Keratinocyte (primary cell): ENCODE measurements around the gene SREBF1. TPM values are rescaled to one million over a fixed set of nuclear protein-coding genes. Genes with fewer than 3 reads are reported as not detected.

ENCODE experiments used
- DNase-seq: peaks from one replicate; pipeline ENCODE4 v3.0.0-alpha.2; 2011; ENCODE audit warnings: low read depth, missing footprints, low spot score
- FAIRE-seq: peaks from 2 replicates; lab custom pipeline; 2011; peaks lifted over from hg19 to GRCh38; lab: Jason Lieb, UNC
- H2AFZ ChIP-seq: 2 replicates; pipeline ENCODE4 v1.6.0; 2012; ENCODE audit warnings: low read length, control low read depth, inconsistent platforms; ENCODE audit not compliant: control insufficient read depth
- H3K27ac ChIP-seq: 2 replicates; pipeline ENCODE4 v1.5.1; 2011; ENCODE audit warnings: low read length; ENCODE audit not compliant: control insufficient read depth, insufficient read depth
- H3K27me3 ChIP-seq: 3 replicates; pipeline ENCODE4 v1.6.0; 2011; ENCODE audit warnings: low read length; ENCODE audit not compliant: control insufficient read depth, insufficient read depth; ENCODE audit errors: extremely low read depth
- H3K36me3 ChIP-seq, 2 experiments: 2 replicates in 1 of 2; 3 replicates in 1 of 2; pipeline ENCODE4 v1.5.1; 2011; ENCODE audit warnings: low read length in 2 of 2, mild to moderate bottlenecking in 1 of 2; ENCODE audit not compliant: control insufficient read depth in 2 of 2, insufficient read depth in 2 of 2; ENCODE audit errors: extremely low read depth in 1 of 2
- H3K4me1 ChIP-seq: 3 replicates; pipeline ENCODE4 v1.5.1; 2011; ENCODE audit warnings: low read length; ENCODE audit not compliant: control insufficient read depth, insufficient read depth; ENCODE audit errors: extremely low read depth
- H3K4me2 ChIP-seq: 3 replicates; pipeline ENCODE4 v1.6.0; 2011; ENCODE audit warnings: low read depth, low read length; ENCODE audit not compliant: control insufficient read depth, insufficient read depth; ENCODE audit errors: extremely low read depth
- H3K4me3 ChIP-seq, 3 experiments: fragments of 200-600 bp in 1 of 3; sonication (generic) in 1 of 3; 2 replicates in 2 of 3; 3 replicates in 1 of 3; pipeline ENCODE4 v1.5.1; 2011 to 2016; ENCODE audit warnings: low read length in 3 of 3, mild to moderate bottlenecking in 3 of 3, control low read depth in 2 of 3, inconsistent platforms in 1 of 3, low read depth in 1 of 3, mixed read lengths in 1 of 3, mixed run types in 1 of 3, moderate library complexity in 1 of 3; ENCODE audit not compliant: control insufficient read depth in 2 of 3, insufficient read depth in 2 of 3; ENCODE audit errors: extremely low read depth in 1 of 3
- H3K79me2 ChIP-seq: 2 replicates; pipeline ENCODE4 v1.6.0; 2012; ENCODE audit warnings: low read length; ENCODE audit not compliant: control insufficient read depth, insufficient read depth
- H3K9ac ChIP-seq: 3 replicates; pipeline ENCODE4 v1.6.0; 2011; ENCODE audit warnings: low read length; ENCODE audit not compliant: control insufficient read depth, insufficient read depth; ENCODE audit errors: extremely low read depth
- H3K9me1 ChIP-seq: 3 replicates; pipeline ENCODE4 v1.6.0; 2011; ENCODE audit warnings: low read length; ENCODE audit not compliant: control insufficient read depth, insufficient read depth; ENCODE audit errors: extremely low read depth
- H3K9me3 ChIP-seq: 2 replicates; pipeline ENCODE4 v1.5.1; 2012; ENCODE audit warnings: low read depth, low read length; ENCODE audit not compliant: control insufficient read depth
- H4K20me1 ChIP-seq: 3 replicates; pipeline ENCODE4 v1.6.0; 2011; ENCODE audit warnings: low read length; ENCODE audit not compliant: control insufficient read depth, insufficient read depth; ENCODE audit errors: extremely low read depth
- CTCF ChIP-seq, 3 experiments: IDR thresholded peaks in 1 of 3; conservative IDR thresholded peaks in 1 of 3; optimal IDR thresholded peaks in 1 of 3; 2 replicates in 2 of 3; 3 replicates in 1 of 3; pipeline versions ENCODE3 to v1.5.1; 2011; ENCODE audit warnings: low read length in 3 of 3, mild to moderate bottlenecking in 3 of 3, moderate library complexity in 2 of 3, control low read depth in 1 of 3, inconsistent platforms in 1 of 3; ENCODE audit not compliant: insufficient read depth in 2 of 3; ENCODE audit errors: extremely low read depth in 1 of 3
- EZH2 ChIP-seq: IDR thresholded peaks from one replicate; pipeline ENCODE4 v1.6.1; 2012; ENCODE audit warnings: inconsistent platforms, mild to moderate bottlenecking, low read length, moderate library complexity
- dilution Hi-C: fragments of 300-500 bp; cut with MboI; formaldehyde crosslinking; loops from one replicate; pipeline ENCODE4 v1.7.0; 2020; ENCODE audit warnings: low sequenced_read_pairs; ENCODE audit not compliant: extremely low pct_ligation_motif_present
- polyA plus RNA-seq, 5 experiments: library from polyadenylated mRNA; depleted of rRNA in 3 of 5; stranded (reverse) in 3 of 5; stranded (forward) in 1 of 5; unstranded in 1 of 5; fragments of >200 nt; gene quantifications; 1 replicate in 1 of 5; 2 replicates in 3 of 5; 3 replicates in 1 of 5; pipeline versions ENCODE4 v1.2.1 to v1.2.3, GENCODE V29; 2011 to 2012; ENCODE audit warnings: missing spikeins in 2 of 5, low read depth in 1 of 5, low replicate concordance in 1 of 5

Gene SREBF1
- polyA plus RNA-seq, 1 donor (not counting 4 experiments of a cell fraction or from before 2014, with no cell fraction given): 51.7 TPM

DNA sequence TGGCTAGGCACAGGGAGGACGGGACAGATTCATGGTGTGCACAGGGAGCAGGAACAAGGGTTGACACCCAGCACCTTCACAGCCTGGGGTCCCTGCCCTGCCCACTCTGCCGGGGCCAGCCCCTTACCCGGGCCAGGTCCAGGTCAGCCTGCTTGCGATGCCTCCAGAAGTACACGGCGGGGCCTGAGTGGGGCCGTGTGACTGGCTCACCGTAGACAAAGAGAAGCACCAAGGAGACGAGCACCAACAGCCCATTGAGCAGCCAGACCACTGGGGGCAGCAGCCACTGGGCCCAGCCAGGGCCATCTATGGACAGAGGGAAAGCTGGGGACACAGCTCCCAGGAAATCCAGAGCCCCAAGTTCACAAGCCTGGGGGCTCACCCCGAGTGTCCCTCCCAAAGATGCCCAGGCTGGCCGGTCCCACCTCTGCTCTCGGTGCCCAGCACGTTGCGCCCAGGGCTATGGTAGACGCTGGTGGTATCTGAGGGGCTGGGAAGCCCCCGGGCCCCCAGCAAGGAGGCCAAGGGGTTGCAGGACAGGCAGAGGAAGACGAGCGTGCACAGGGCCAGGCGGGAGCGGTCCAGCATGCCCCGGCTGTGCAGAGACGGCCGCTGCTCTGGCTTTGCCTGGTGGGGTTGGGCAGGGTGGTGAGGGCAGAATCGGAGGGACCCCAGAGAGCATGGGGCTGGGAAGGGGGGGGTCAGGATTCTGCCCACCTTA lies 19.8 kb downstream of the SREBF1 start:
- no peaks in the 10 kb centered on the region for H3K9me1 ChIP-seq
- H3K4me1 ChIP-seq: peaks cover 23% of the 10 kb centered on the region

DNA sequence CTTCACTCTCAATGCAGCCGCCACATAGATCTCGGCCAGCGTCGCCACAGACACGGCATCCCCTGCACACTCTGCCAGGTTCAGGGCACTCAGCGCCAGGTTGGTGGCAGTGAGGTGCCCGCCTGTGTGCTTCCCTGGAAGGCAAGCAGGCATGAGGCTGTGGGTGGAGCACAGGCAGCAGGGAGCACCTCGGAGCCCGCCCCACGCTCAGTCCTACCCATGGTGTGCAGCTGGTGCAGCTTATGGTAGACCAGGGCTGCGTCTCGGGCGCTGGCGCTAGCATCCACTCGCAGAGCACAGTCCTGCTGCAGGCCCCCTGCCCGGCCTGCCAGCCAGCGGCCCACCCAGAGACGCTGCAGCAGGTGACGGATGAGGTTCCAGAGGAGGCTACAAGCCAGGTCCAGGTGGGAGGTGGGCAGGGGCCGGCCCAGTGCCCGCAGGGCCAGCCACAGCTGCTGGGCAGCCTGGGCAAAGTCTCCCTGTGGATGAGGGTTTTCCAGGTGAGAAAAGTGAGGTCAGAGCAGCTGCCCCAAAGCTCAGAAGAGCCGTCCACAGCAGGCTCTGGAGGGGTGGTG lies 20.5 kb downstream of the SREBF1 start:
- H3K27me3 ChIP-seq: no peaks in the 10 kb centered on the region
- no peak overlapping the region for H3K4me2 ChIP-seq
- TF ChIP-seq CTCF (optimal IDR thresholded peaks at IDR 0.05 in 1 of 3, IDR thresholded peaks at IDR 0.05 in 1 of 3, conservative IDR thresholded peaks at IDR 0.05 in 1 of 3; ENCODE audit: extremely low read depth in 1 of 3, insufficient read depth in 2 of 3, low read length in 3 of 3): no peak
- TF ChIP-seq EZH2: no peak
- peaks cover 28% of the 10 kb centered on the region for H4K20me1 ChIP-seq
- H3K9me1 ChIP-seq: no peaks in the 10 kb centered on the region
- dilution Hi-C loops: no loop called here
- no peak overlapping the region for H2AFZ ChIP-seq
- DNase-seq: no peak
- H3K4me1 ChIP-seq: peaks cover 19% of the 10 kb centered on the region
- peaks cover 20% of the 10 kb centered on the region for H3K79me2 ChIP-seq
- H3K9ac ChIP-seq: no peak overlapping the region
- H3K36me3 ChIP-seq: peaks cover 54 to 58% of the 10 kb centered on the region in 2 experiments
- no peaks in the 10 kb centered on the region for H3K9me3 ChIP-seq
- FAIRE-seq: no peak
- H3K4me3 ChIP-seq: no peak overlapping the region
- no peak overlapping the region for H3K27ac ChIP-seq

More for the DNA sequence above, 19.8 kb downstream of the SREBF1 start:
- Histone ChIP-seq H2AFZ (no peak overlapping the region), H3K9ac (no peak overlapping the region), H3K79me2 (peaks cover 27% of the 10 kb centered on the region), H3K27ac (no peak overlapping the region), H3K27me3 (no peaks in the 10 kb centered on the region), H3K9me3 (no peaks in the 10 kb centered on the region), H3K4me2 (no peak overlapping the region), H3K36me3 (peaks cover 52 to 57% of the 10 kb centered on the region in 2 experiments), H3K4me3 (no peak overlapping the region), H4K20me1 (peaks cover 31% of the 10 kb centered on the region)
- no peak for FAIRE-seq
- no peak for TF ChIP-seq CTCF (optimal IDR thresholded peaks at IDR 0.05 in 1 of 3, IDR thresholded peaks at IDR 0.05 in 1 of 3, conservative IDR thresholded peaks at IDR 0.05 in 1 of 3; ENCODE audit: extremely low read depth in 1 of 3, insufficient read depth in 2 of 3, low read length in 3 of 3)
- TF ChIP-seq EZH2: no peak
- dilution Hi-C loops: no loop called here
- DNase-seq: no peak
